Bladder microvascular endothelial cell (primary cell): ENCODE measurements around the gene VEZF1. TPM values are rescaled to one million over a fixed set of nuclear protein-coding genes. Genes with fewer than 3 reads are reported as not detected.

ENCODE experiments used
- total RNA-seq: library from RNA; depleted of rRNA; stranded (reverse); fragments of >200 nt; gene quantifications from 2 replicates; pipeline ENCODE4 v1.2.3, GENCODE V29; 2014

The VEZF1 gene
- total RNA-seq: 19.8 and 36.6 TPM in 2 replicates

GRCh38 chr17:57987581-57988300, at the start of gene VEZF1:
Gene VEZF1, minus strand, starts transcription at chr17:57988254. Its CDS starts 143 bp downstream, at chr17:57988111.

GRCh38 chr17:58006924-58007780, 19.1 kb upstream of the VEZF1 start, which contains the start of gene SRSF1:
Gene SRSF1, minus strand, starts transcription at chr17:58007246. Its CDS starts 109 bp downstream, at chr17:58007137.

GRCh38 chr17:57955183-57955931, 32.7 kb downstream of the VEZF1 start, which contains the start of gene CUEDC1:
Gene CUEDC1, minus strand, starts transcription at chr17:57955412. Its CDS starts 69,848 bp downstream, at chr17:57885564.

Other genes with a start within 250 kb of the VEZF1 start
- gene CCDC182, start 243.0 kb downstream of the VEZF1 start, total RNA-seq: not detected in 2 replicates
- 19.9 and 29.4 TPM in 2 replicates for gene MRPS23, start 138.2 kb downstream of the VEZF1 start, total RNA-seq
- gene CUEDC1, start 32.8 kb downstream of the VEZF1 start, total RNA-seq: 5.7 and 6.4 TPM in 2 replicates
- 399 and 481 TPM in 2 replicates for gene SRSF1, start 19.0 kb upstream of the VEZF1 start, total RNA-seq
- gene DYNLL2, start 95.2 kb upstream of the VEZF1 start, total RNA-seq: 8.4 and 18.8 TPM in 2 replicates
- gene OR4D1, start 160.1 kb upstream of the VEZF1 start, total RNA-seq: not detected in 2 replicates
- gene OR4D2, start 178.7 kb upstream of the VEZF1 start, total RNA-seq: not detected in 2 replicates
- gene EPX, start 204.5 kb upstream of the VEZF1 start, total RNA-seq: not detected in 2 replicates
- gene MKS1, start 231.0 kb upstream of the VEZF1 start, total RNA-seq: 8.9 and 13.2 TPM in 2 replicates